Stimulated activated CD4-positive, alpha-beta T cell treated with anti-CD3 and anti-CD28 coated beads, Interleukin-1b, Interleukin-23, amount 100 ng/mL, for 48 hours (primary cell): ENCODE results near the gene ZMYM2.

Experiments used
- DNase-seq: peaks from one replicate; pipeline ENCODE4 v3.0.0-alpha.2; 2020

ZMYM2 gene

DNA sequence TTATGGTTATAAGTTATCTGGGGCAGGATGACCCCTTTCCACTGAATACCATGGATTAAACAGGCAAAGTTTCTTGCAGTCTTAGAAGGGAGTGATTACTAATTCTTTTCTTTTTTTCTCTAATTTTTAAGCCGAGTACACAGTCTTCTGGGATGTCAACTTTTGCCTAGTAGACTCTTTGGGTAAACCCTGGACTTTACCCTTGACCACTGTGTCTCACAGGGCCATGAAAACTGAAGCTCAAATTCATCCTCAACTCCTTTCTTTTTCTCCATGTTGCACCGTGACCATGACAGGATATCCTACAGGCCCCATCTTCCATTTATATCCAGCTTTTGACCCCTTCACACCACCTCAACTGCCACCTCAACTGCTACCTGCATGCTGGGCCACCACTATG lies 150.5 kb downstream of the ZMYM2 start:
- no peak for DNase-seq

DNA sequence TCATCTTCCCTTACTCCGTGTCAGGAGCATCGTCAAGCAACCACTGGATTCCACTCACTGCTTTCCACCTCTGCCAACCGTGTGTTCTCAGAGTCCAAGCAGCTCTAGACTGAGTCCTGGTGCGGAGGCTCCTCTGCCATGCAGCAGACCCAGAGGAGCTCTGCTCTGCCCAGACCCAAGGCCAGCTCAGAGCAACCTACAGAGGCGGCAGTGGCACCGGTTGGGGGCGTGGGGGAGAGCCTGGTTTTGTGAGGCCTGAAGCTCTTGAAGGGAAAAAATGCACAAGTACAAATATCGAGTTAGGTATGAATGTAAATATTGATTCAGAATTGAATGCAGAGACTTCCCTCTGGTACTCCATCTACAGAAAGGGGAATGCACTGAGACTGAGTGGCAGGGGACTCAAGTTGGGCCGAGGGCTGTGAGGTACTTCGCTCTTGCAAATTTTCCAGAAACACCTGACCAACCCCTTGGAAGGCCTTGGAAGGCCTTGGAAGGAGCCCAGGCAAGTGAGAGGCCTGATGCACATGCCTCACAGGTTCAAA lies 155.6 kb downstream of the ZMYM2 start:
- DNase-seq: no peak

DNA sequence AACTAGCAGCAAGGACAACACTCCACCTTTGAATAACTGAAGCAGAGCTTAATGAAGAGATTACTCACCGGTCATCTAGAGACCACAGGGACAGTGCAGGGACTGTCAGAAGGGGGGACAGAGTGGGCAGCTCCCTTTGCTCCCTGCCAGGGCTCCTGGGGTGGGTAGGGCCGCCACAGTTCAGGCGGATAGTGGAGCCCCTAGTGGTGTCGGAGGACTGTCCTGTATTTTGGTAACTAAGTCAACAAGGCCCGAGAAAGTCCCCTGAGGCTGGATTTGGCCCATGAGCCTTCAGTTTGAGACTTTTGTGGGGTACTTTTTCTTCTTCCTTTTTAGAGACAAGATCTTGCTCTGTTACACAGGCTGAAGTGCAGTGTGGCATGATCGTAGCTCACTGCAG lies 157.7 kb downstream of the ZMYM2 start:
- DNase-seq: no peak

DNA sequence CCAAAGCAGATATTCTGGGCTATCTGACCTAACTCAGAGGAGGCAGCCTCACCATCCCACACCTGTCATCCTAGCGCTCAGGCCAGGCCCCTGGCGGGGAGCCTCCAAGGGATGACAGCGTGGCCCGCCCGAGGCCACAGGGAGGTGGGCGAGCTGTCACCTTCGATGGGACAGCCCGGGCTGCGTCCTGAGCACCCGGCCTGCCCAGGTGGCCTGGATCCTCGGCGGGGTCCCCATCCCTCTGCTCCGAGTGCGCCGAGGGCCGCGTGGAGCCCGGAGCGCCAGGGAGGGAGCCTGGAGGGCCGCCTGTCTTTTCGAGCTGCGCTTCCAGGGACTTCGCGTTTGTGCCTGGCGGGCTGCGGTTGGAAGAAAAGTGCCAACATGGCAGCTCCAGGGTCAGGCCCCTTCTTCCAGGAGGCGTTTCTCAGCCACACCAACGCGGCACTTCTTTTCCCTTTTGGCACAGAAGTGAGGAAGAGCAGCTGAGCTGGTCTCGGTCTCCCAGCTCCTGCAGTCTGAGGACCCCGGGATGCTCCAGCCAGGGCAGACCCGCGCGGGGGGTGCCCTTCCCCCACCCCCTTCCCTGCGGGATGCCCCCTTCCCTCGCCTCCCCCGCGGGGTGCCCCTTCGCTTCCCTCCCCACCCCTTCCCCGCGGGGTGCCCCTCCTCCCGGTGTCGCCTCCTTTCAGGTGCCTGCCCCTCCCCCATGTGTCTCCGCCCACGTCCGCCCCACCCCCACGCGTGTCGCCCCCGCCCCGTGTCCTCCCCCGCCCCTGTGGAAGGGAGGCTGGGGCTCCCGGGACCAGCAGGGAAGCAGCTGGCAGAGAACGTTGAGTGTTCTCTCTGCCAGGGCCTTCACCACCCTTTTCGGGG lies 160.0 kb downstream of the ZMYM2 start:
- DNase-seq: peak; percentile 19

DNA sequence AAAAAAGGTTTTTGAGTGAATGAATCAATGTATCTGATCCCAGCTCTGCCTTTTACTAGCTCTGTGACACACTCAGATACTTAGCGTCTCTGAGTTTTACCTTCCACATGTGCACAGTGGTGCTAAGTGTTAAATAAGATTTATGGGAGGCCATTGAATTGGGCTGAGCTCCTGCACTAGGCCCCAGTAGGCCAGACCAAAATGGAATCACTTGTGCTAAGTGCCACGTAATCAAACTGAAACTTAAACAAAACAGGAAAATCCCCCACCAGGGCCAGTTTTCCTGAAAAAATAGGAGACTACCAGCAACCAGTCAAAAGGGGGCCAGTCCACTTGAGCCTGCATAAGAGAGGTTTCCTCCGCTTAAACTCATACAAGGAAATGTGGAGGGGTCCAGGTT lies 161.4 kb downstream of the ZMYM2 start:
- no peak for DNase-seq

DNA sequence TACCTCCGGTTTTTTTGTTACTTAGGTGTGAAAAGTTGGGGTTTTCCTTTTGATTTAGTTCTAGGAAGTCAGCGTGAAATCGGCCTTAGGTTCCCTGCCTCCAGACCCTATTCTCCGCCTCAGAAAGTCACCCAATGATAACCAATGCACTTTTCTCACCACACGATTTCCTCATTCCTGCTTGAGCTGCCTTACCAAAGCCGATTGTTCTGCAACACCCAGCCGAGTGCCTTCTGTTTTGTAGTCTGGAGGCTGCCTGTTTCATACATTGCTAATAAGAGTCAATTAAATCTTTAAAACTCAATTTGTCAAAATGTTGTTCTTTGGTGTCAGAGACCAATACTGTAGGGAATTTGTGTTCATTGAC lies 162.6 kb downstream of the ZMYM2 start:
- DNase-seq: no peak

DNA sequence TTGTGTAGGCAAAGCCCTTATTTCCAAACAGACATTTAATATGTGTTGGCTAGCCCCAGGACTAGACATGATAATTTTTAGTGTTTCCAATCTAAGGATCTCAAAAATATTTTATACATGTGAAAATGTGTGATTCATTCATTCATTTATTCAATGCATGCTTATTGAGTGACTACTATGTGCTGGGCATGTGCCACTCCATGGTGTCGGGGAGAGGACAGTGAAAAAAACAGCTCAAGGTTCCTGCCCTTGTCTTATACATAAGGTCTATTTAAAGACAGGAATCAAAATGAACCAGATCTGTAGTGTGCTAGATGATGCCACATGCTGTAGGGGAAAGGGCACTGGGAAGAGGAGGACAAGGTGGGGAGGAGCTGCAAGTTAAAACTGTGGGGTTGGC lies 165.8 kb downstream of the ZMYM2 start:
- no peak for DNase-seq

DNA sequence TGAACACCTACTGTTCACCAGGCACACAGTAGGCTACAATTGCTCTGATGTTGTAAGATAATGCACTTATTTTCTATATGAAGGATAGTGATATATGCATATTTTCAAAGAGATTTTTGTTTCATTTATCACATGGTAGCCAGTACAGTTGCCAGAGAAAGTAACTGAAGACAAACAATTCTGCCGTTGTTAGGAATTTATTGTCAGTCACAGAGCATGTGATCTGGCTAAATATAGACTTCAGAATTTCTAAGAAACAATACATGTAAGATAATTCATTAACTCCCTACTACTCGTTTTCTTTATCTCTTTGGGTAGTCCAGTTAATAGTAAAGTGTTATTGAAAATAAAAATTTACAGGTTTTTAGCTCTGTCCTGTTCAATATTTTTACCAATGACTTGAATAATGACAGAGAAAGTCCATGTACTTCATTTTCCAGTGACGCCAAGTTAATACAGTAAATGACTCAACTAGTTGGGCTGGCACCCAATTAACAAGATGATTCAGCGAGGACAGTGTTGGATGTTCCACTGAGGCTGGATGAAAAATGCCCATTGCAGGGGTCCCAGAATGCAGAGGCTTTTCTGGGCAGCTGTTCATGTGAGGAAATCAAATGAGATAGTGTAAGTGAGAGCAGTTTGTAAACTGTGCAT lies 166.7 kb downstream of the ZMYM2 start:
- no peak for DNase-seq

DNA sequence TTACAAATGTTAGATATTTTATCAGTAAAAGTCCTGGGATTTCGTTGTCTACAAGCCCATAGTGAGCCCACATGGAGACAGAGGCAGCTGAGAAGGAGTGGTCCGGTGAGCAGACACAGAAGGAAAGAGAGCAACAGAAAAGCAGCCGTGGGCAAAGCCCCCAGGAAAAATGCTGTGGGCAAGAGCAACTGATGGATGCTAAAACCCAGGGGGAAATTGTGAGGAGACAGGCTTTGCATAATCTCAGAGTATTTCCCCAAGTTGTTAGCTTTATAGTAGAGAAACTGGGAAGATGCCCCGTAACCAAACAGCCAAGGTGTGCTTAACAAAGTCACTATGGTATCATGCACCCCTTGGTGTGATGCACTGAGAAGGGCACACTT lies 167.2 kb downstream of the ZMYM2 start:
- DNase-seq: no peak

DNA sequence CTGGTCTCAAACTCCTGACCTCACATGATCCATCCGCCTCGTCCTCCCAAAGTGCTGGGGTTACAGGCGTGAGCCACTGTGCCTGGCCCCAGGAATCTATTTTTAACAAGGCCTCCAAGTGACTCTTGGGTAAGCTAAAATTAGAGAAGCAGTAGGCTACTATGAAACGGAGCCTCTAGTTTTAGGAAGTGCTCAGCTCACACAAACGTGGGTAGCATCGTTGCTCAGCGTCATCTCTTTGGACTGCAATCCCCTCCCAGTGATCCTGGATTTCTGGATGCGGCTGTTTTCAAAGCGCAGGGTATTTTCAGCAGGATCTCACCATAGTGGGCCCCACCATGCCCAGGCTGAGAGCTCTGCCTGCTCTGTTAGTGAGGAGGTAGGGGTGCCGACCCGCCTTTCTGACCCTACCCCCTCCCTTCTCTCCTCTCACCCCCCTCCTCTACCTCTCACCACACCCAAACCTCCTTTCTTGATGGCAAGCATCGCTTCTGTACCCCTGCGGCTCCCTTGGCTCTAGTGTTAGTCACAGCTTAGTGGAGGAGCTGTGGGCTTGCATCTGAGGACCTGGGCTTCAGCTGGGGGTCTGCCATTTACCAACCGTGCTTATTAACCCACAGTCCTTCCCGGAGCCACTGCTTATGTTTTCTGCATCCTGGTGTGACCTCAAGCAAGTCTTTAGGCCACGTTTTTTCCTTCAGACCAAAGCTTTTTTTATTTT lies 168.2 kb downstream of the ZMYM2 start:
- no peak for DNase-seq

DNA sequence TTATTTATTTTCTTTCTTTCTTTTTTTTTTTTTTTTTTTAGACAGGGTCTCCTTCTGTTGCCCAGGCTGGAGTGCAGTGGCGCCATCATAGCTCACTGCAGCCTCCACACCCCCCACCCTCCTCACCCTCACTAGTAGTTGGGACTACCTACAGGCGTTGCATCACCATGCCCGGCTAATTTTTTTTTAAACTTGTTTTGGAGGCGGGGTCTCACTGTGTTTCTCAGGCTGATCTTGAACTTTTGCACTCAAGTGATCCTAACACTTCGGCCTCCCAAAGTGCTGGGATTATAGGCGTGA lies 168.7 kb downstream of the ZMYM2 start:
- DNase-seq: no peak

DNA sequence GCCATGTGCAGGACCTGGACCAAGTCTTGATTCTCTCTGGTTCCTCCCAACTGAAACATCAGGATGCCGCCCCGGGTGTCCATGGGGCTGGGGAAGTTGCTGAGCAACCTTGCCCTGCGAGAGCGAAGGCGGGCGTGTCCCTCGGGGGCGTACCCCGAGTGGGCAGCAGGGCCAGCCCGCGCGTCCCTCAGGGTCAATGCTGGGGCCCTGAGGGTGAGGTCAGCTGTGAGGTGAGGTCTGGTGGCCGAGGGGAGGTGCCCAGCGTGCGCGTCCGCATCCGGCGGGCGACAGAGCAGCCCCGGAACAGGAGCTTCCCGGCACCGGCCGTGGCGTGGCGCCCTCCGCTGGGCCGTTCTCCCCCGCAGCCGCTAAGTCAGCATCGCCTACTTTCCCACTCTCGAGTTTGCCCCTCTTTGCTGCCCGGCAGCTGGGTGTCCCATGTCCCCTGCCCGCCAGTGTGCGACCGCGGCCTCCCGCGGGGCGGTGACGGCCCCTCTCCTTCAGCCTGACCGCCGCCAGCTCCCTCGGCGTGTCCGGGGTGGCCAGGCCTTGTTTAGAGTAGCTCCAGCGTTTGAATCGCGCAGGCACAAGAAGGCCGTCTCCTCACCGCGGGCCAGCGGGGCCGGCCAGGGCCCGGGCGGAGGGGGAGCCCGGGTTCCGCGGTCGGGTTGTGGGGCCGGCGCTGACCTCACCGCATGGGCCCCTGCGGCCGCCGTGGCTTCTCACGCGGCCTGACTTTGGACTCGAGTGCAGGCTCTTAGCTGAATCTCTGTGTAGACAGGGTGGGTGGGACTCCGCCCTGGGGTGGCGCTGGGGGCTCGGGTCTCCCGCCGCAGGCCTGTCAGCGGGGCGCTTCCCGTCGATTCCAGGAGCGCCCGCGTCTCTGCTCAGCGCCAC lies 169.3 kb downstream of the ZMYM2 start:
- peak; percentile 10 for DNase-seq

DNA sequence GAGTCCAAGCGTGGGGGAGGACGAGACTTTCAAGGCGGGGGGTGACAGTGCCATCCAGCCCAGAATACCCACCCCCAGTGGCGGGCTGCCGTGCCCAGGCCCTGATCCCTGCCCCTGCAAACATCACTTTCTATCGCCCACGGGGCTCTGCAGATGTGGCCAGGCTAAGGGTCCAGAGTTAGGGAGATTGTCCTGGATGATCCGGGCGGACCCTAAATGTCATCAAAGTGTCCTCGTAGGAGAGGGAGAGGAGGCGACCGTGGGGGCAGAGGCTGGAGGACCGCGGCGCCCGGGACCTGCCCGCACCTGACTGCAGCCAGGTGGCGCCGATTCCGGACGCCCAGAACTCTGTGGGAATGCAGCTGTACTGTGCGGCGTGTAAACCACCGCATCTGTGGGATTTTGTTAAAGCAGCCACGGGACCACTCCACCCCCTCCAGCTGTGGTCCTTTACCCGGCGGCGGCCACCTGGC lies 170.0 kb downstream of the ZMYM2 start:
- no peak for DNase-seq

DNA sequence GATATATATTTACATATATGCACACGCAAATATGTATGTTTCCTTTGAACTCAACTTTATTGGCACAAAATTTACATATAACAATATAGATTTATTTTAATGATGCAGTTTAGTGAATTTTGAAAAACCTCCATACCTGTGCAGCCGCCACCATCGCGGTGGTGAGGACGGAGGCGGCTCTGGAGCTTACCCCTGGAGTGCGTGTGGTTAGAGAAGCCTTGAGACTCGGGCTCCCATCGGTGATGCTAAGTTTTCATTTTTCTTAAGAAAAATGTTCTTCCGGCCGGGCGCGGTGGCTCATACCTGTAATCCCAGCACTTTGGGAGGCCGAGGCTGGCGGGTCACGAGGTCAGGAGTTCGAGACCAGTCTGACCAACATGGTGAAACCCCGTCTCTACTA lies 170.5 kb downstream of the ZMYM2 start:
- no peak for DNase-seq

DNA sequence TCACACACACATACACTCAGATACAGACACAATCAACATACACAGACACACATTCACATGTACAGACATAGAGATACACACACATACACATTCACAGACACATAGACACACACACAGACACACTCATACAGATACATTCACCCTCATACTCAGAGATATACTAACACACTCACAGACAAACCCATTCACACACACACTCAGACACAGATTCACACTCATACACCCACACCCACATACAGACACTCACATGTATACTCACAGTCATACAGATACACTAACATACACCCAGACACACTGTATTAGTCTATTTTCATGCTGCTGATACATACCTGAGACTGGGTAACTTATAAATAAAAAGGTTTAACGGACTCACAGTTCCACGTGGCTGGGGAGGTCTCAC lies 171.5 kb downstream of the ZMYM2 start:
- no peak for DNase-seq

DNA sequence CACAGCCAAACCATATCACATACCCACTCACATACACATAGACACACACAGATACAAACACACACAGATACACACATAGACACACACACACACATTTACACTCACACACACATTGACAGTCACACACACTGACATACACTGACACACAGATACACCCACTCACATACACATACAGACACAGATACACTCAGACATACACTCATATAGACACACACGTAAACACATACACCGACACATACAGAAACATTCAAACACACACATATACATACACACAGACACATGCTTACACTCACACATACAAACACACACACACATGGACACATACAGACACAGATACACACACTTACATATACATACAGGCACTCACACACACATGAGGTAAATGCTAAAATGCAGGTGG lies 172.1 kb downstream of the ZMYM2 start:
- DNase-seq: no peak

DNA sequence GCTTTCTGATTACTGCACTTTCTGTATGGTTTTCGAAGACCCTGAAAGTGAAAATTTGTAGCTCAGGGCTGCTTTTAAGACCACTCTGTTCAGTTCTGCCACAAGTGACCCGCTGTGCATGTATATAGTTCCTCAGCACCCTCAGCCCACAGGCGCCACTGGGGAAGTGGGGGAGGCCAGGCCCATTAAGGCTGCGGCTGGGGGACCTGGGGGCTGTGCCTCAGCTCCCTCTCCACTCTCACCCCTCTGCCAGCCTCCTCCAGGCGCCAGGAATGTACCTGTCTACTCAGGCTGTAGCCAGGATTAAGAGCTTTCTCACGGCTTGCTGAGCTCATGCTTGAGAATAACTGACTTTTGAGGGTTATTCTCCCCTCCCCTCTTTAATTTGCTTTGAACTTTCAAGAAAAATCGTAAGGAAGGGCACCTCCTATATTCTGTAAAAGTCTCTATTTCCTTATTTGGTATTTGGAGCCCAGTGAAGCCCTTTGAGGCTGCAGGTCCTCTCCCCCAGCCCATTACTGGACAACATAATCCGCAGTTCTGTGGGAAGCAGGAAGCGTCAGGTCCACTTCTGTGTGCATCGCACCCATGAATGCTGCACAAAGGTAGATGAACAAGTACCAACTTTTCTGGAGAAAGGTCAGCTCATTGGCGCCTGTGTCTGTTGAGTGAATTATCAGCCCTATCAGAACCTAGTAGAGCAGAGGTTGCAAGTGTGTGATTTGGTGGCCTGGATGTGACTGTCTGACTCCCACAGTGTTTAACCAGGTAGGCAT lies 172.7 kb downstream of the ZMYM2 start:
- DNase-seq: no peak

DNA sequence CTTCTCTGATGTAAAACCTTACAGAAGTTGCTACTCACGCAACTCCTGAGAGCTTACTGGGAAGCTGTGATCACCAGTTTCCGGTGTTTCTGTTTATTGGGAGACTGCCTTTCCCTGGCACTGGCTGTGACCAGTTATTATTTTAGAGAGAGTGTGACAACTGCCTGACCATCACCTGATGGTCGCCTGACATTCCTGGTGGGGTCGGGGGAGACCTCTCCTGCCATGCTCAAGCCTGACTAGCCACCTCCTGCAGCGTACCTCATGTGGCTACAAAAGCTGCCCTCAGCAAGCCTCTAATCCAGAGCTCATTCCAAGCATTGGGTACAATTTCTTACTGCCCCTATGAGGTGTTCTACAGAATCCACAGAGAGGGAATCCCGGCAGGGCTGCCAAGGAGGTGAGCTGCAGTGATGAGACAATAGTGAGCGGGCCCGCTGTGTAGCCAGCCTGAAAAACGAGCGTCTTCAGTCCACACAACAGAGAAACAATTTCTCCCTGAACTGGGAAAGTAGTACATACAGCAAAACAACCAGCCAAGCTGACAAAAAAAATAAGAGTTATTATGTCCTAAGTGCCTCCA lies 173.6 kb downstream of the ZMYM2 start:
- no peak for DNase-seq

DNA sequence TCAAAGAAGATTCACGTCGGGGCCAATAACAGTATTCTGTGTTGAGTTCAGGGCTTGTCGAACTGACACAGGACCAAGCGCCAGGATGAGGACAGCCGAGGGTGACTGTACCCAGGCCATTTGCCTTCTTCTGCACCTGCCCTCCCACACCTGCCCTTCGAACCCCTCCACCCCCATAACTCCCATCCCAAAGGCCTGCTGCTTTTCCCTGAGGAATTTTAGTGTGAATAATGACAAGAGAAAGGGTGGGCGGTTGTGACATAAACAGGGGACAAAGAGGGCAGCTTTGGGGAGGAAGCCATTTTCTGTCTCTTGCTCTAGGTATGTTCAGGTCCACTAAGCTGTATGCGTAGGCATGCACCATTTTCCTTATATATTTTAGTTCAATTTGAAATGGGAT lies 176.2 kb downstream of the ZMYM2 start:
- DNase-seq: no peak

DNA sequence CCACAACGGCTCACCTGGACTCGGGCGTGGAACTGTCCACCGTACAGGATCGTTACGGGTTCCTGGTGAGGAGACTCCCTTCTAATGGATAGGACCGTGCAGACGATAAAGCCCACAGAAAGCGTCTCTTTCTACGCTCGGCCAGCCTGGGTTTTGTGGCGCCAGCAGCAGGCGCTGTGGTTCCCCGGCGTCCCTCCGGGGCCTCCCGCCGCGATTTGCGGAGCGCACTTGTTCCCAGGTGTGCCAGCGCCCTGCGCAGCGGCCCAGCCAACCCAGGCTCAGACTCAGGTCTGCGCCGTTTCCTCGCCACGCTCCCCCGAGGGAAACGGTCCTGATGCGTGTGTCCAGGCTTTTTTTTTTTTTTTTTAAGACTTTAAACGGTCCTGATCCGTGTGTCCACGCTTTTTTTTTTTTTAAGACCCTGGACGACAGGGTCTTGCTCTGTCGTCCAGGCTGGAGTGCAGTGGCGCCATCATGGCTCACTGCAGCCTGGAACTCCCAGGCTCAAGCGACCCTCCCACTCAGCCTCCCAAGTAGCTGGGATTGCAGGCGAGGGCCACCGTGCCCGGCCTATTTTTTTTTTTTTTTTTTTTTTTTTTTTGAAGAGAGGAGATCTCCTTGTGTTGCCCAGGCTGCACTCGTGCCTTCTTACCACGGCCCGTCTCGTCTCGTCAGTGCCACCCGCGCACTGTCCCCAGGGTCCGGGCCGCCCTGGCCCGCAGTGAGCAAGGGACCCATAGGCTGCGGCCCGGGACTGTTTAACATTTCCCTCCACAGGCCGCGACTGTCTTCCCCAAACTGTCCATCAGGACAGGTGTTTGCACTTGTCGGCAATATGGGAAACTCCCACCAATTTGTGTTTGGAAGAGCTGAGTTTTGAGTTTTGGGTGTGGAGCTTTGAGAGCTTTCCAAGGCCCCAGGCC lies 178.5 kb downstream of the ZMYM2 start:
- peak; percentile 55 for DNase-seq
